Panc1 (cell line): ENCODE measurements around the gene SLC9A1. TPM values are rescaled to one million over a fixed set of nuclear protein-coding genes. Genes with fewer than 3 reads are reported as not detected.

ENCODE experiments used
- ATAC-seq: fragments of 200-7000 bp; cut with Tn5 transposase; 2 replicates; pipeline ENCODE4 v1.9.1; 2020; ENCODE audit warnings: mild to moderate bottlenecking, moderate library complexity
- BruUV-seq: library from RNA; stranded (reverse); fragments of 400-500 nt; replicated peaks from 2 replicates; lab custom pipeline; 2021; lab: Mats Ljungman, UMichigan
- CTCF ChIA-PET: fragments of 300-600 bp; sonication (Branson Sonifier 250); formaldehyde crosslinking; loops from one replicate; lab custom pipeline; 2022; ENCODE audit warnings: antibody characterized with exemption; lab: Charles Lee
- POLR2A ChIA-PET: fragments of 300-600 bp; sonication (Branson Sonifier 250); formaldehyde crosslinking; loops from one replicate; lab custom pipeline; 2022; ENCODE audit warnings: antibody characterized with exemption; lab: Charles Lee
- DNase-seq: peaks from one replicate; pipeline ENCODE4 v3.0.0-alpha.2; 2010; ENCODE audit warnings: low read depth, low spot score
- H3K27ac ChIP-seq: 2 replicates; pipeline ENCODE4 v1.5.1; 2011; ENCODE audit warnings: mild to moderate bottlenecking, low read length, inconsistent platforms
- H3K27me3 ChIP-seq: fragments of 200-500 bp; sonication (Bioruptor generic); 2 replicates; pipeline ENCODE4 v1.6.0; 2014; ENCODE audit warnings: low read length, inconsistent platforms; ENCODE audit not compliant: control insufficient read depth, insufficient read depth
- H3K36me3 ChIP-seq: fragments of 200-500 bp; sonication (Bioruptor generic); 2 replicates; pipeline ENCODE4 v1.5.1; 2014; ENCODE audit warnings: inconsistent platforms, mild to moderate bottlenecking, low read length, moderate library complexity; ENCODE audit not compliant: control insufficient read depth, insufficient read depth
- H3K4me1 ChIP-seq: 2 replicates; pipeline ENCODE4 v1.5.1; 2011; ENCODE audit warnings: inconsistent platforms, mild to moderate bottlenecking, low read length, moderate library complexity; ENCODE audit not compliant: control insufficient read depth, insufficient read depth
- H3K4me3 ChIP-seq, 2 experiments: 2 replicates each; pipeline ENCODE4 v1.5.1; 2011 to 2012; ENCODE audit warnings: low read depth in 2 of 2, low read length in 2 of 2, mild to moderate bottlenecking in 2 of 2, inconsistent platforms in 1 of 2, moderate library complexity in 1 of 2
- H3K9me3 ChIP-seq: fragments of 200-500 bp; sonication (Bioruptor generic); 2 replicates; pipeline ENCODE4 v1.5.1; 2014; ENCODE audit warnings: low read depth, mild to moderate bottlenecking, inconsistent platforms, low read length, moderate library complexity; ENCODE audit not compliant: control insufficient read depth, insufficient read depth
- POLR2AphosphoS5 ChIP-seq: IDR thresholded peaks from 2 replicates; pipeline ENCODE4 v1.6.1; 2012; ENCODE audit warnings: mild to moderate bottlenecking, low read depth, low read length, moderate library complexity
- SIN3A ChIP-seq: IDR thresholded peaks from 2 replicates; pipeline ENCODE4 v1.6.1; 2012; ENCODE audit warnings: low read depth, mild to moderate bottlenecking, low read length, moderate library complexity, borderline replicate concordance; ENCODE audit not compliant: insufficient read depth
- TCF7L2 ChIP-seq: IDR thresholded peaks from 2 replicates; pipeline ENCODE4 v1.6.1; 2011; ENCODE audit warnings: mild to moderate bottlenecking, low read depth, low read length, inconsistent platforms
- in situ Hi-C: cut with HindIII; loops from 2 replicates; pipeline ENCODE4 v1.10.0; 2016; ENCODE audit warnings: low sequenced_read_pairs, low pct_unique_long_range_greater_than_20kb
- intact Hi-C: fragments of 100-400 bp; cut with micrococcal nuclease; formaldehyde crosslinking; loops from one replicate; pipeline ENCODE4 v1.10.0; 2022; ENCODE audit not compliant: unreplicated experiment
- total RNA-seq: library from RNA; stranded (reverse); gene quantifications from one replicate; pipeline ENCODE4 v1.2.1, GENCODE V29; 2021; ENCODE audit not compliant: unreplicated experiment
- TF ChIP-seq, protein P1 (sequence below), 2 experiments: IDR thresholded peaks; 2 replicates each; pipeline ENCODE4 v1.6.1; 2011 to 2012; ENCODE audit warnings: low read depth in 2 of 2, control low read depth in 1 of 2, low read length in 1 of 2, mild to moderate bottlenecking in 1 of 2, moderate library complexity in 1 of 2; ENCODE audit not compliant: insufficient read depth in 1 of 2
- TF ChIP-seq, protein P2 (sequence below): fragments of 450-650 bp; IDR thresholded peaks from 2 replicates; pipeline ENCODE4 v1.5.1; 2017; ENCODE audit warnings: mild to moderate bottlenecking

Gene SLC9A1
- total RNA-seq, 1 experiment from 2014 or later: 31.3 TPM

DNA sequence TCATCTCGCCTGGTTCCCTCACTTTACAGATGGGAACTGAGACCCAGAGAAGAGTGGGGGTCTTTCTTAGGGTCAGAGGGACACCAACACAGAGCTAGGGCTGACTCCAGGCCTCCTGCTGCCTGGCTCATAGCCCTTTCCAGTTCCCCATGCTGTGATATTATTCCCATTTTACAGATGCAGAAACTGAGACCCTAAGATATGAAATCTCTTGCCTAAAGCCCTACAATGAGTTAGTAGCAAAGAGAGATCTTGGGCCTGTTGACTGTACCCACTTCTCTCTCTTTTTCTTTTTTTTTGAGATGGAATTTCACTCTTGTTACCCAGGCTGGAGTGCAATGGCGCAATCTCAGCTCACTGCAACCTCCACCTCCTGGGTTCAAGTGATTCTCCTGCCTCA lies 49.9 kb downstream of the SLC9A1 start:
- intact Hi-C loops: no loop called here
- no TSS peak for BruUV-seq
- no peaks in the 10 kb centered on the region for H3K4me1 ChIP-seq
- no peaks in the 10 kb centered on the region for H3K9me3 ChIP-seq
- in situ Hi-C loops: no loop called here
- POLR2A ChIA-PET: no interaction called here
- ATAC-seq (no peak), DNase-seq (no peak)
- no peak overlapping the region for H3K27ac ChIP-seq
- no peak overlapping the region for H3K4me3 ChIP-seq
- TF ChIP-seq, protein P1, sequence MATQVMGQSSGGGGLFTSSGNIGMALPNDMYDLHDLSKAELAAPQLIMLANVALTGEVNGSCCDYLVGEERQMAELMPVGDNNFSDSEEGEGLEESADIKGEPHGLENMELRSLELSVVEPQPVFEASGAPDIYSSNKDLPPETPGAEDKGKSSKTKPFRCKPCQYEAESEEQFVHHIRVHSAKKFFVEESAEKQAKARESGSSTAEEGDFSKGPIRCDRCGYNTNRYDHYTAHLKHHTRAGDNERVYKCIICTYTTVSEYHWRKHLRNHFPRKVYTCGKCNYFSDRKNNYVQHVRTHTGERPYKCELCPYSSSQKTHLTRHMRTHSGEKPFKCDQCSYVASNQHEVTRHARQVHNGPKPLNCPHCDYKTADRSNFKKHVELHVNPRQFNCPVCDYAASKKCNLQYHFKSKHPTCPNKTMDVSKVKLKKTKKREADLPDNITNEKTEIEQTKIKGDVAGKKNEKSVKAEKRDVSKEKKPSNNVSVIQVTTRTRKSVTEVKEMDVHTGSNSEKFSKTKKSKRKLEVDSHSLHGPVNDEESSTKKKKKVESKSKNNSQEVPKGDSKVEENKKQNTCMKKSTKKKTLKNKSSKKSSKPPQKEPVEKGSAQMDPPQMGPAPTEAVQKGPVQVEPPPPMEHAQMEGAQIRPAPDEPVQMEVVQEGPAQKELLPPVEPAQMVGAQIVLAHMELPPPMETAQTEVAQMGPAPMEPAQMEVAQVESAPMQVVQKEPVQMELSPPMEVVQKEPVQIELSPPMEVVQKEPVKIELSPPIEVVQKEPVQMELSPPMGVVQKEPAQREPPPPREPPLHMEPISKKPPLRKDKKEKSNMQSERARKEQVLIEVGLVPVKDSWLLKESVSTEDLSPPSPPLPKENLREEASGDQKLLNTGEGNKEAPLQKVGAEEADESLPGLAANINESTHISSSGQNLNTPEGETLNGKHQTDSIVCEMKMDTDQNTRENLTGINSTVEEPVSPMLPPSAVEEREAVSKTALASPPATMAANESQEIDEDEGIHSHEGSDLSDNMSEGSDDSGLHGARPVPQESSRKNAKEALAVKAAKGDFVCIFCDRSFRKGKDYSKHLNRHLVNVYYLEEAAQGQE (IDR thresholded peaks at IDR 0.05; ENCODE audit: insufficient read depth in 1 of 2, low read depth in 2 of 2, low read length in 1 of 2): no peak
- TF ChIP-seq SIN3A (no peak), POLR2AphosphoS5 (no peak)
- CTCF ChIA-PET: interaction anchor here (1.2 kb wide), 1 partner anchor 59 kb away, joined by 3 read pairs; no protein-coding TSS in a partner anchor
- H3K36me3 ChIP-seq: no peaks in the 10 kb centered on the region
- H3K27me3 ChIP-seq: no peaks in the 10 kb centered on the region

DNA sequence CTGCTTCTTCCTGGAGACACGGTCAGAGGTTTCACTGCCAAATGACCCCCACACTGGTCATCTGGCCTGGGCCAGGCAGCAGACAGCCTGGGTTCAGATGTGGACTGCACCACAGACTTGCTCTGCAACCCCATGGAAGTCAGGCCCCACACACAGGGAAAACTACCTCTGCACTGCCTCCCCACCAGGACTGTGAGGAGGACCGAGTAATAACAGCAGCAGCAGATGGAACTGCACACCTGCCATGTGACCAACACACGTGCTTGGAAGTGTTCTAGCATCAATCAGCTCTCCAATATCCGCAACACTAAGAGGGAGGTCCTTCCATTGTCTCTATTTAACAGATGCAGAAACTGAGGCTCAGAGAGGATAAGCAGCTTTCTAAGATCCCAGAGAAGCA lies 51.4 kb downstream of the SLC9A1 start:
- no peaks in the 10 kb centered on the region for H3K27me3 ChIP-seq
- peaks cover 13% of the 10 kb centered on the region for H3K4me1 ChIP-seq
- no TSS peak for BruUV-seq
- H3K36me3 ChIP-seq: no peaks in the 10 kb centered on the region
- TF ChIP-seq, protein P2, sequence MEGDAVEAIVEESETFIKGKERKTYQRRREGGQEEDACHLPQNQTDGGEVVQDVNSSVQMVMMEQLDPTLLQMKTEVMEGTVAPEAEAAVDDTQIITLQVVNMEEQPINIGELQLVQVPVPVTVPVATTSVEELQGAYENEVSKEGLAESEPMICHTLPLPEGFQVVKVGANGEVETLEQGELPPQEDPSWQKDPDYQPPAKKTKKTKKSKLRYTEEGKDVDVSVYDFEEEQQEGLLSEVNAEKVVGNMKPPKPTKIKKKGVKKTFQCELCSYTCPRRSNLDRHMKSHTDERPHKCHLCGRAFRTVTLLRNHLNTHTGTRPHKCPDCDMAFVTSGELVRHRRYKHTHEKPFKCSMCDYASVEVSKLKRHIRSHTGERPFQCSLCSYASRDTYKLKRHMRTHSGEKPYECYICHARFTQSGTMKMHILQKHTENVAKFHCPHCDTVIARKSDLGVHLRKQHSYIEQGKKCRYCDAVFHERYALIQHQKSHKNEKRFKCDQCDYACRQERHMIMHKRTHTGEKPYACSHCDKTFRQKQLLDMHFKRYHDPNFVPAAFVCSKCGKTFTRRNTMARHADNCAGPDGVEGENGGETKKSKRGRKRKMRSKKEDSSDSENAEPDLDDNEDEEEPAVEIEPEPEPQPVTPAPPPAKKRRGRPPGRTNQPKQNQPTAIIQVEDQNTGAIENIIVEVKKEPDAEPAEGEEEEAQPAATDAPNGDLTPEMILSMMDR: no peak
- no peak for TF ChIP-seq TCF7L2
- TF ChIP-seq, protein P1 (IDR thresholded peaks at IDR 0.05; ENCODE audit: insufficient read depth in 1 of 2, low read depth in 2 of 2, low read length in 1 of 2): no peak
- TF ChIP-seq SIN3A: no peak
- no peak for TF ChIP-seq POLR2AphosphoS5
- POLR2A ChIA-PET: interaction anchor here (0.7 kb wide), 1 partner anchor 134 kb away, joined by 17 read pairs; no protein-coding TSS in a partner anchor
- intact Hi-C loops (loop anchor here (1.0 kb wide), 1 partner anchor 181 kb away; no protein-coding TSS in a partner anchor), in situ Hi-C loops (no loop called here)
- CTCF ChIA-PET: interaction anchor here (0.9 to 2.1 kb wide), 3 partner anchors 94 to 193 kb away, joined by 4 to 6 read pairs (median 5); no protein-coding TSS in a partner anchor
- H3K4me3 ChIP-seq: no peak overlapping the region
- ATAC-seq (no peak), DNase-seq (no peak)
- H3K27ac ChIP-seq: no peak overlapping the region
- H3K9me3 ChIP-seq: no peaks in the 10 kb centered on the region
